Lung (tissue), 12 donors: ENCODE data around the gene CSRP3. TPM values are rescaled to one million over a fixed set of nuclear protein-coding genes. Genes with fewer than 3 reads are reported as not detected.

ENCODE experiments used
- ATAC-seq: fragments of 200-7000 bp; cut with Tn5 transposase; one replicate; pipeline ENCODE4 v1.9.1; 2020; ENCODE audit warnings: moderate number of reproducible peaks; ENCODE audit not compliant: insufficient read depth, low FRiP score
- DNase-seq, 3 donors: peaks; one replicate each; pipeline ENCODE4 v3.0.0-alpha.2; 2013 to 2017
- H3K27ac ChIP-seq, 2 donors: one replicate each; pipeline ENCODE4 v1.5.1; 2013; ENCODE audit warnings: mild to moderate bottlenecking in 2 of 2, moderate library complexity in 2 of 2, control low read depth in 1 of 2, inconsistent platforms in 1 of 2, low read depth in 1 of 2, low read length in 1 of 2
- H3K27me3 ChIP-seq, 3 donors: one replicate each; pipeline ENCODE4 v1.5.1; 2013; ENCODE audit warnings: low read length in 2 of 3; ENCODE audit not compliant: control insufficient read depth in 3 of 3, insufficient read depth in 3 of 3
- H3K36me3 ChIP-seq, 4 donors: one replicate each; pipeline ENCODE4 v1.5.1; 2013; ENCODE audit warnings: low read length in 4 of 4, mild to moderate bottlenecking in 1 of 4, moderate library complexity in 1 of 4; ENCODE audit not compliant: control insufficient read depth in 4 of 4, insufficient read depth in 4 of 4
- H3K4me1 ChIP-seq, 5 donors: one replicate each; pipeline ENCODE4 v1.5.1; 2013; ENCODE audit warnings: low read length in 5 of 5, mild to moderate bottlenecking in 2 of 5, moderate library complexity in 1 of 5; ENCODE audit not compliant: control insufficient read depth in 5 of 5, insufficient read depth in 5 of 5
- H3K4me3 ChIP-seq: one replicate; pipeline ENCODE4 v1.5.1; 2013; ENCODE audit warnings: mild to moderate bottlenecking, control low read depth, moderate library complexity
- H3K9ac ChIP-seq, 2 donors: one replicate each; pipeline ENCODE4 v1.5.1; 2013; ENCODE audit warnings: low read length in 2 of 2, control low read depth in 1 of 2; ENCODE audit not compliant: insufficient read depth in 1 of 2
- H3K9me3 ChIP-seq, 4 donors: one replicate each; pipeline ENCODE4 v1.5.1; 2013; ENCODE audit warnings: low read length in 3 of 4, mild to moderate bottlenecking in 1 of 4, moderate library complexity in 1 of 4; ENCODE audit not compliant: control insufficient read depth in 4 of 4, insufficient read depth in 3 of 4
- CTCF ChIP-seq: IDR thresholded peaks from 2 replicates; pipeline ENCODE4 v1.5.1; 2012; ENCODE audit warnings: mild to moderate bottlenecking; ENCODE audit errors: control extremely low read depth, extremely low read depth
- WGBS, 2 donors: extraction: QIAGEN DNeasy Blood & Tissue Kit; methylation state at CpG; one replicate each; pipeline ENCODE4 v1.1.7; 2013; 5-methylcytosine and 5-hydroxymethylcytosine counted together
- polyA plus RNA-seq, 2 donors: library from polyadenylated mRNA; stranded (reverse); fragments of 200-250 nt; gene quantifications; one replicate each; pipeline ENCODE4 v1.2.1, GENCODE V29; 2013
- total RNA-seq, 2 donors: library from RNA; depleted of rRNA in 1 of 2; stranded (reverse); fragments of >200 nt in 1 of 2; gene quantifications; one replicate each; pipeline ENCODE4 v1.2.1, GENCODE V29; 2014 to 2021
- donor health status: control.
- donor health status: control.
- donor health status: Bipolar disorder and iron deficiency.
- donor health status: healthy.
- donor health status: DM: yes; HTN: yes; CAD: no.

Gene CSRP3
- total and polyA plus RNA-seq, 4 donors = 0.07 to 3.5 TPM; not detected in 2

GRCh38 chr11:19176629-19177186 is 25.1 kb downstream of the CSRP3 start:
- Histone ChIP-seq H3K27me3 (no peaks in the 10 kb centered on the region), H3K36me3 (peaks cover 3 to 6% (median 5%) of the 10 kb centered on the region in 4 donors), H3K9ac (no peak overlapping the region), H3K9me3 (no peaks in the 10 kb centered on the region), H3K4me1 (peaks cover 0 to 12% (median 0%) of the 10 kb centered on the region in 5 donors), H3K4me3 (no peak overlapping the region), H3K27ac (no peak overlapping the region)
- no peak for DNase-seq
- no peak for TF ChIP-seq CTCF
- WGBS, 2 donors = 77 to 88% methylated on average over 2 of the region's 2 CpGs
- no peak for ATAC-seq

- H3K4me1 ChIP-seq = peaks cover 0 to 12% (median 5%) of the 10 kb centered on the region in 5 donors
- H3K36me3 ChIP-seq = peaks cover 6 to 8% (median 7%) of the 10 kb centered on the region in 4 donors
- H3K4me3 ChIP-seq = no peak overlapping the region
- ATAC-seq (no peak), DNase-seq (no peak)
- H3K9me3 ChIP-seq = no peaks in the 10 kb centered on the region
- no peak for TF ChIP-seq CTCF
- H3K27ac ChIP-seq = peak overlapping the region in 1 of 2 donors; percentile 49
- H3K27me3 ChIP-seq = no peaks in the 10 kb centered on the region
- no peak overlapping the region for H3K9ac ChIP-seq
- 96% methylated on average over 7 of the region's 7 CpGs for WGBS, 2 donors
Measured at GRCh38 chr11:19173964-19174638, 27.7 kb downstream of the CSRP3 start.

GRCh38 chr11:19173004-19173689 is 28.6 kb downstream of the CSRP3 start:
- no peak for TF ChIP-seq CTCF
- Histone ChIP-seq H3K36me3 (peaks cover 6 to 8% (median 7%) of the 10 kb centered on the region in 4 donors), H3K9me3 (no peaks in the 10 kb centered on the region), H3K27ac (peak overlapping the region in 1 of 2 donors; percentile 49), H3K9ac (no peak overlapping the region), H3K4me3 (no peak overlapping the region), H3K27me3 (no peaks in the 10 kb centered on the region), H3K4me1 (peaks cover 0 to 12% (median 5%) of the 10 kb centered on the region in 5 donors)
- peak in 2 of 3 donors; percentile 11 to 28 for DNase-seq
- WGBS, 2 donors = 88 to 93% methylated on average over 9 of the region's 9 CpGs
- ATAC-seq = no peak
